RPMI7951 (cell line): ENCODE data around the gene ALDH1L2. TPM values are rescaled to one million over a fixed set of nuclear protein-coding genes. Genes with fewer than 3 reads are reported as not detected.

Source experiments
- DNase-seq: peaks from one replicate; pipeline ENCODE4 v3.0.0-alpha.2; 2012; ENCODE audit warnings: low read depth
- total RNA-seq: library from RNA; depleted of rRNA; stranded (reverse); fragments of >200 nt; shearing (Covaris generic); gene quantifications from 2 replicates; pipeline ENCODE4 v1.2.3, GENCODE V29; 2014

Gene ALDH1L2
- total RNA-seq, 1 experiment from 2014 or later, result 6.7 TPM

DNA sequence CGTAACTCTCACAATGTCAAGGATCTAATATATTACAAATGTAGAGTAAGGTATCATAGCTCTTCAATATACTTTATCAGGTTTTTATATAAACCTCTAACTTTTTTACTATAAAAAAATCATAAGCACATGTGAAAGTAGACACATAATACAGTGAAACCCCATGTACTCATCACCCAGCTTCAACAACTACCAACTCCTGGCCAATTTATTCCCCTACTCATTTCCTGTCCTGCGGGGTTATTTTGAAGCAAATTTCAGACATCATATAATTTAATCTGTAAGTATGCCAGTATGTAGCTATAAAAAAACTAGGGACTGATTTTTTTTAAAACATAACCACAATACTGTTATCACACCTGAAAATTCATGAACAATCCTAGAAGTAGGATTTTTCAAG is 50.4 kb downstream of the ALDH1L2 start:
- no peak for DNase-seq

GRCh38 chr12:105032703-105033357 is 51.4 kb downstream of the ALDH1L2 start:
- no peak for DNase-seq

- no peak for DNase-seq
Measured at GRCh38 chr12:105030820-105031807, 53.1 kb downstream of the ALDH1L2 start.

DNA sequence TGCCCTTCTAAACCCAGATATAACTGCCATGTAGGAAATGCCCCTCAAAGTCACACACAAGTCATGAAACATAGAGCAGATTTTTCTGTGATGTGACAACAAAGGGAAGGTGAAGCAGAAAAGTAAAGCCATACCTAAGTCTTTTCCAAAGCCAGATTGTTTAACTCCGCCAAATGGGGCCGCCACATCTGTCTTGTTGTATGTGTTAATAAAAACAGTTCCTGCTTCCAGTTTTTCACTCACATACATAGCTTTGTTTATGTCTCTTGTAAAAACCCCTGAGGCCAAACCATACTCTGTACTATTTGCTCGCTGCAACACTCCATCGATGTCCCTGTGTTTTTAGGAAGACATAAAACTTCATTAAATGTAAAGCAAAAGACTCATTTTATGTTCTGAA is 57.8 kb downstream of the ALDH1L2 start:
- no peak for DNase-seq

DNA sequence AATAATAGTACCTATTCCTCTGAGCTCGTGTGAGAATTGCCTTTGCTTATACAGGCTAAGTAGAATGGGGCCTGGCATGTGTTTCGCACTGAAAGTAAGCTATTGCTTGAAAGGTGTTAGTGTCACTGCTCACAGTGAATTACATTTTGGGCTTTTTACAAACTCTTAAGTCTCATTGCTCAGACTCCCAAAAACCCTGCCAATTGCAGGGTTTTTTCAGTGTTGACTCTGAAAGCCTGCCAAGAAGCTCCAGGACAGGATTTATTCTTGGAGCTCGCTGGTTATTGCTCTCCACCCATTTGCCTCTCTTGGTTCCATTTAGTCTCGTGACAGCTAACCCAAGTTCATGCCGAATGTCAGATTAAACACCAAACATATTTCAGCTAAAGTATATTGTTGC is 58.4 kb downstream of the ALDH1L2 start:
- peak; percentile 6 for DNase-seq

- no peak for DNase-seq
Measured at GRCh38 chr12:105024928-105025327, 59.3 kb downstream of the ALDH1L2 start.

DNA sequence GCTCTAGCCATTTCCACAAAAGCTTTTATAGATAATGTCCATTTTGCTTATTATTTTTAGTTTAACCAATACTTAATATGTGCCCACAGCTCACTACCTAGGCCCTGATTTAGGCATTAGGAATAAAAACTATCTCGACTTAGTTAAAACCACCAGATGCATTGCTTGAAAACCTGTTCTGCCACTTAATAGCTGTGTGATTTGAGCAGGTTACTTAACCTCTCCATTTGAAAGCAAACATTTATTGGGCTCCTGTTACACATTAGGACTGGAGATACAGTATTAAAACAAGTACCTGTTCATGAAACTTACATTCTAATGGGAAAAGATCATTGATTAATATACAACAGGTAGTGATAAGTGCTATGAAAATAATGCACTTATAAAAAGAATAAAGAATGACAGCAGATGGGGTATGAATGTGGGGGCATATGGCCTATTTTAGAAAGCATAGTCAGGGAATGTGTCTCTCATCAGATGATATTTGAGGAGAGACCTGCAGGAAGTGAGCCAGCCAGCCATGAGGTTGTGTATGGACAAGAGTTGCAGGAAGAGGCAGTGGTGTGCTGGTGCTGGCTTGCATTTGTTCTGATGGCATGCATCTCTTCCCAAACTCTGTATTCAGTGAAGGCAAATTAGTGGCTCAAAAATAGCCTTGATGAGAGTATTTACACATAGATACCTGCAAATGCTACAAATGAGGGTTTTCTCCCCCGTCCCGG is 63.9 kb downstream of the ALDH1L2 start:
- DNase-seq, result no peak

DNA sequence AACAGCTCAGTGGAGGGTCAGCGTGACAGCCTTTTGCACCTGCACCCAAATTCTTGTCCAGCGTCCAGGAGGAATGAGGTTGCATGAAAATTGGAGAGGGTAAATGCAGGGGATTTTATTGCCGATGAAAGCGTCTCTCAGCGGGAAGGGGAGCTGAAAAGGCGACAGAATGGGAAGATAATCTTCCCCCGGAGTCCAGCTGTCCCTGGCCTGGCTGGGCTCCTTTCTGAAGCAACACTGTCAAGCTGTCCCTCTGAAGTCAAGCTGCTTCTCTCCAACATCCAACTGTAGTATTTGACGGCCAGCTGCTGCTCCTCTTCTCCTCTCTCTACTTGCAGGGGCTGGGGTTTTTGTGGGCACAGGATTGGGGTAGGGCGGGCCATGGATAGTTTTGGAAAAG is 65.5 kb downstream of the ALDH1L2 start:
- no peak for DNase-seq

- DNase-seq, result no peak
Measured at GRCh38 chr12:105018012-105018411, 66.2 kb downstream of the ALDH1L2 start.

- DNase-seq, result no peak
Measured at GRCh38 chr12:105015543-105015942, 68.7 kb downstream of the ALDH1L2 start.

GRCh38 chr12:105014603-105015002 is 69.7 kb downstream of the ALDH1L2 start:
- no peak for DNase-seq

- no peak for DNase-seq
Measured at GRCh38 chr12:105013892-105014291, 70.4 kb downstream of the ALDH1L2 start.

- no peak for DNase-seq
Measured at GRCh38 chr12:105001476-105001875, 82.8 kb downstream of the ALDH1L2 start.

GRCh38 chr12:104999347-104999685 is 84.9 kb downstream of the ALDH1L2 start:
- DNase-seq, result no peak

DNA sequence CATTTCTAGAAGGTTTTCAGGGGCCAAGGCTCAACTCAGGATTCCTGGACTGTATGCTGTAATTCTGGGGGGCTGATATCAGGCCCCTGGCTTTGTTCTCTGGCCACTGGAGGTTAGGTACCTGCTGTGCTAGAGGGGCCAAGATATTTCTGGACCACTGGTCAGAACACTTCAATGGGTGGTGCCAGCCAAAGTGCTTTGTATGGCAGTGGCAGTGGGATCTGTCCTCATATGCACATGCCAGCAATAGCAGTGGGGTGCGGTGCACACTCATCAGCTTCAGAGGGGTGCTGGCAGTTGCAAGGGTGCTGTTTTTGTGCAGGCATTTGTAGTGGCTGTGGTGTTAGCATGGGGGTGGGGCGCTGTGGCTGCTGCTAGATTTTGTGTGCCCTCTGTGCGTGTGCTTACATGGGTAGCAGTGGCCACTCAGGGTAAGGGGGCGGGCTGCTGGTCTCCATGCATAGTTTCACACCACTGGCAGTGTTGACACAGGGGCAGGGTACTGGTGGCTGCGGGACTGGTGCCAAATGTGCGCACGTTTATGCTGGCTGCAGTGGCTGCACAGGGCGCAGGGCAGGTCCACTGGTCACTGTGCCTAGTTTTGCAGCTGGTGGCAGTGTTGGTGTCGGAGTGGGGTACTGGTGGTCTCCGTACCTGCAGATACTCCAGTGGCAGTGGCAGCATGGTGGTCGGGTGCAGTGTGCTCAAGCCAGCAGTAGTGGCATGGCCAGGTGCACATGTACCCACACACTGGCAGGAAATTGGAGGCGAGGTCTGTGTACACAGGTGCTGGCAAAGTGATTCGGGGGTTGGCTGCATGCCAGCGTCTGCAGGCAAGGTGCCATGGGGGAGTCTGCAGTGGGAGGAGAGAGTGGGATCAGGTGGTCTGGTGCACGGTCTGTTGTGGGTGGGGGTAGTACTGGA is 85.6 kb downstream of the ALDH1L2 start:
- DNase-seq, result no peak

DNA sequence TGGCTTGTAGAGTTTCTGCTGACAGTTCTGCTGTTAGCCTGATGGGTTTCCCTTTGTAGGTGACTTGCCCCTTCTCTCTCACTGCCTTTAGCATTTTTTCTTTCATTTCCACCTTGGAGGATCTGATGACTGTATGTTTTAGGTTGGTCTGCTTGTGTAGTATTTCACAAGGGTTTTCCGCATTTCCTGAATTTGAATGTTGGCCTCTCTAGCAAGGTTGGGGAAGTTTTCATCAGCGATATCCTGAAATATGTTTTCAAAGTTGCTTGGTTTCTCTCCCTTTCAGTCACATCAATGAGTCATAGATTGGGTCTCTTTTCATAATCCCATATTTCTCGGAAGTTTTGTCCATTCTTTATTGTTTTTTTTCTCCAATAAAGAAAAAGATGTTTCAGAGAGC is 86.7 kb downstream of the ALDH1L2 start:
- no peak for DNase-seq

GRCh38 chr12:104994336-104994735 is 89.9 kb downstream of the ALDH1L2 start:
- no peak for DNase-seq

DNA sequence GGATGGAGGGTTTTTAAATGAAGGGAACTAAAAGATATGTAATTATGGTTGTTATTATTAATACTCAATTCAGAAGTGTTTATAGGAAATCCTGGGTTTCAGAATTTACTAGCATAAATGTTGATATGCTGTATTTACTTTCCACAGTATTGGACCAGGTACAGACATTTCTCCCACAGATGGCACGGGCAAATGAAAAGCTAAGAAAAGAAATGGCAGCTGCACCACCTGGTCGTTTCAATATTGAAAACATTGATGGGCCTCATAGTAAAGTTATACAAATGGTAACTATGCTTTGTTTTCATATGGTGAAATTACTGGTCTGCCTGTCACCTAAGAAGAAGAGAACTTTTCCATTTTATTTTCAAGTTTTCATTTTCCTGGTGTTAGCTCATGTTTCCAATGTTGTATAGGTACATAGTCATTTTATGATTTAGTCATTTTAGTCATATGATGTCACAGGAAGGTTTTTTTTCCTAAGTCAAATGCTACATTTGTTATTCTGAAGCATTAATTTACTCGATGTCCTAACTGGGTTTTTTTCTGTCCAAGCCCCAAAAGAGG is 92.6 kb downstream of the ALDH1L2 start:
- no peak for DNase-seq

GRCh38 chr12:104990950-104991349 is 93.3 kb downstream of the ALDH1L2 start:
- DNase-seq, result no peak

DNA sequence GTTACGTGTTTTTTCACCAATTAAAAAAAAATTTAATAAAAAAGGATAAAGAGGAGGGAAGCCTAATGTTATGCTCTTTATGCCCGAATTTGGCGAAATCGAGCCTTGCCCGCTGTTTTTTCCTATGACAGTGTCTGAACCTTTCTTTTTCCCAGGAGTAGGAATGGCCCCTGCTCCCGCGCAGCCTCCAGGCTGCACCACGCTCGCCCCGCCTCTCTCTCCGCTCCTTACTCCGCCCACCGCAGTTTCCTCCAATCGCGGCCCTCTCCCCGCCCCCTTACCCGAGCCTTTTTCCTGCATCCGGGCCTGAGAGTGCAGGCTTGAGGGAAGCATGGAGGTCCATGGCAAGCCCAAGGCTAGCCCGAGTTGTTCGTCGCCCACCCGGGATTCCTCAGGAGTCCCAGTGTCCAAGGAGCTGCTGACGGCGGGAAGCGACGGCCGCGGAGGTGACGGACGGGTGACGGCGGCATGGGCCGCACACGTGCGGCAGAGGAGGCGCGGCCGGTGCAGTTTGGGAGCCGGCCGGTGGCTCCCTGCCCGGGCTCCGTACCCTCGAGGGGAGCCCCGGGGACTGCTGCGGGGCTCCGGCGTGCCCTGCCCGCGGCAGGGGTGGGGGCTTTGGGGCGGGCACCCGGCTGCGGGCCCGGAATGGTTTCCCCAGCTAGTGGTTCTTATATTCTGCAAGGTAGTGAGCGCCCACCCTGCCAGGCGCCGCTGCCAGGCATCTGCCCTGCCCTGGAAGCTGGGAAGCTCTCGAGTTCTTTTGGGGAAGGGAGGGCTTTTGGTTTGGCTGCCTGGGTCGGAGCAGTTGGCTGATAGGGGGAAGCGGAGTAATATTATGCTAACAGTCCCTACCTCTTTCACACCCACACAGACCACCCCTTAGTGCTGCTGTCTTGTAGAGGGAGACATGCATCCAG is 98.0 kb downstream of the ALDH1L2 start, which contains the start of gene NOPCHAP1:
Gene NOPCHAP1 (plus strand): TSS at position 295 of the 920 bp plus-strand sequence. CDS start 37 bp downstream, at position 332.
- peak; percentile 83 for DNase-seq
